ENCODE data around the gene MPV17L2.
"Not testable (repeated sequence)": the region's sequence is repeated elsewhere in the genome, so short reads cannot be mapped to it uniquely, and the experiment has no call there.

The MPV17L2 gene

GRCh38 chr19:18192673-18193387, at the start of gene MPV17L2:
Gene MPV17L2 (plus strand): TSS chr19:18193218. CDS start chr19:18193282, 64 bp downstream.
- DNase-seq (ENCODE audit: low read depth) = peak; percentile 97

GRCh38 chr19:18143902-18144301, 49.1 kb upstream of the MPV17L2 start:
- no peak for DNase-seq (ENCODE audit: low read depth)

GRCh38 chr19:18144361-18144760, 48.7 kb upstream of the MPV17L2 start:
- no peak for DNase-seq (ENCODE audit: low read depth)

- no peak for DNase-seq (ENCODE audit: low read depth)
These were observed 48.1 kb upstream of the MPV17L2 start for GRCh38 chr19:18144906-18145305.

- no peak for DNase-seq (ENCODE audit: low read depth)
These were observed 47.5 kb upstream of the MPV17L2 start for GRCh38 chr19:18145391-18145999.

GRCh38 chr19:18147396-18147795, 45.6 kb upstream of the MPV17L2 start:
- no peak for DNase-seq (ENCODE audit: low read depth)

GRCh38 chr19:18149596-18149975, 43.4 kb upstream of the MPV17L2 start:
- no peak for DNase-seq (ENCODE audit: low read depth)

GRCh38 chr19:18150776-18151624, 42.0 kb upstream of the MPV17L2 start:
- no peak for DNase-seq (ENCODE audit: low read depth)

GRCh38 chr19:18152442-18152816, 40.6 kb upstream of the MPV17L2 start:
- peak; percentile 97 for DNase-seq (ENCODE audit: low read depth)

- peak; percentile 100 for DNase-seq (ENCODE audit: low read depth)
These were observed 40.0 kb upstream of the MPV17L2 start, which contains the start of gene PIK3R2 for GRCh38 chr19:18152817-18153555. Gene PIK3R2 (plus strand): TSS chr19:18153163. CDS start chr19:18155880, 2,717 bp downstream.

- no peak for DNase-seq (ENCODE audit: low read depth)
These were observed 39.4 kb upstream of the MPV17L2 start for GRCh38 chr19:18153556-18154134.

- no peak for DNase-seq (ENCODE audit: low read depth)
These were observed 37.6 kb upstream of the MPV17L2 start for GRCh38 chr19:18155095-18156087.

GRCh38 chr19:18156268-18156667, 36.8 kb upstream of the MPV17L2 start:
- no peak for DNase-seq (ENCODE audit: low read depth)

- no peak for DNase-seq (ENCODE audit: low read depth)
These were observed 36.1 kb upstream of the MPV17L2 start for GRCh38 chr19:18156841-18157464.

GRCh38 chr19:18157465-18158063, 35.5 kb upstream of the MPV17L2 start:
- no peak for DNase-seq (ENCODE audit: low read depth)

GRCh38 chr19:18158467-18158866, 34.6 kb upstream of the MPV17L2 start:
- DNase-seq (ENCODE audit: low read depth) = no peak

GRCh38 chr19:18159059-18159616, 33.9 kb upstream of the MPV17L2 start:
- not testable (repeated sequence) for DNase-seq (ENCODE audit: low read depth)

GRCh38 chr19:18159810-18160209, 33.2 kb upstream of the MPV17L2 start:
- no peak for DNase-seq (ENCODE audit: low read depth)

- DNase-seq (ENCODE audit: low read depth) = no peak
These were observed 32.5 kb upstream of the MPV17L2 start for GRCh38 chr19:18160493-18160970.
